ENCODE data around the gene BACH2. TPM values are rescaled to one million over a fixed set of nuclear protein-coding genes. Genes with fewer than 3 reads are reported as not detected.

BACH2 gene
- total and polyA plus RNA-seq, 2 experiments from 2014 or later = 1.6 to 5.7 TPM

- TF ChIP-seq, protein P1, sequence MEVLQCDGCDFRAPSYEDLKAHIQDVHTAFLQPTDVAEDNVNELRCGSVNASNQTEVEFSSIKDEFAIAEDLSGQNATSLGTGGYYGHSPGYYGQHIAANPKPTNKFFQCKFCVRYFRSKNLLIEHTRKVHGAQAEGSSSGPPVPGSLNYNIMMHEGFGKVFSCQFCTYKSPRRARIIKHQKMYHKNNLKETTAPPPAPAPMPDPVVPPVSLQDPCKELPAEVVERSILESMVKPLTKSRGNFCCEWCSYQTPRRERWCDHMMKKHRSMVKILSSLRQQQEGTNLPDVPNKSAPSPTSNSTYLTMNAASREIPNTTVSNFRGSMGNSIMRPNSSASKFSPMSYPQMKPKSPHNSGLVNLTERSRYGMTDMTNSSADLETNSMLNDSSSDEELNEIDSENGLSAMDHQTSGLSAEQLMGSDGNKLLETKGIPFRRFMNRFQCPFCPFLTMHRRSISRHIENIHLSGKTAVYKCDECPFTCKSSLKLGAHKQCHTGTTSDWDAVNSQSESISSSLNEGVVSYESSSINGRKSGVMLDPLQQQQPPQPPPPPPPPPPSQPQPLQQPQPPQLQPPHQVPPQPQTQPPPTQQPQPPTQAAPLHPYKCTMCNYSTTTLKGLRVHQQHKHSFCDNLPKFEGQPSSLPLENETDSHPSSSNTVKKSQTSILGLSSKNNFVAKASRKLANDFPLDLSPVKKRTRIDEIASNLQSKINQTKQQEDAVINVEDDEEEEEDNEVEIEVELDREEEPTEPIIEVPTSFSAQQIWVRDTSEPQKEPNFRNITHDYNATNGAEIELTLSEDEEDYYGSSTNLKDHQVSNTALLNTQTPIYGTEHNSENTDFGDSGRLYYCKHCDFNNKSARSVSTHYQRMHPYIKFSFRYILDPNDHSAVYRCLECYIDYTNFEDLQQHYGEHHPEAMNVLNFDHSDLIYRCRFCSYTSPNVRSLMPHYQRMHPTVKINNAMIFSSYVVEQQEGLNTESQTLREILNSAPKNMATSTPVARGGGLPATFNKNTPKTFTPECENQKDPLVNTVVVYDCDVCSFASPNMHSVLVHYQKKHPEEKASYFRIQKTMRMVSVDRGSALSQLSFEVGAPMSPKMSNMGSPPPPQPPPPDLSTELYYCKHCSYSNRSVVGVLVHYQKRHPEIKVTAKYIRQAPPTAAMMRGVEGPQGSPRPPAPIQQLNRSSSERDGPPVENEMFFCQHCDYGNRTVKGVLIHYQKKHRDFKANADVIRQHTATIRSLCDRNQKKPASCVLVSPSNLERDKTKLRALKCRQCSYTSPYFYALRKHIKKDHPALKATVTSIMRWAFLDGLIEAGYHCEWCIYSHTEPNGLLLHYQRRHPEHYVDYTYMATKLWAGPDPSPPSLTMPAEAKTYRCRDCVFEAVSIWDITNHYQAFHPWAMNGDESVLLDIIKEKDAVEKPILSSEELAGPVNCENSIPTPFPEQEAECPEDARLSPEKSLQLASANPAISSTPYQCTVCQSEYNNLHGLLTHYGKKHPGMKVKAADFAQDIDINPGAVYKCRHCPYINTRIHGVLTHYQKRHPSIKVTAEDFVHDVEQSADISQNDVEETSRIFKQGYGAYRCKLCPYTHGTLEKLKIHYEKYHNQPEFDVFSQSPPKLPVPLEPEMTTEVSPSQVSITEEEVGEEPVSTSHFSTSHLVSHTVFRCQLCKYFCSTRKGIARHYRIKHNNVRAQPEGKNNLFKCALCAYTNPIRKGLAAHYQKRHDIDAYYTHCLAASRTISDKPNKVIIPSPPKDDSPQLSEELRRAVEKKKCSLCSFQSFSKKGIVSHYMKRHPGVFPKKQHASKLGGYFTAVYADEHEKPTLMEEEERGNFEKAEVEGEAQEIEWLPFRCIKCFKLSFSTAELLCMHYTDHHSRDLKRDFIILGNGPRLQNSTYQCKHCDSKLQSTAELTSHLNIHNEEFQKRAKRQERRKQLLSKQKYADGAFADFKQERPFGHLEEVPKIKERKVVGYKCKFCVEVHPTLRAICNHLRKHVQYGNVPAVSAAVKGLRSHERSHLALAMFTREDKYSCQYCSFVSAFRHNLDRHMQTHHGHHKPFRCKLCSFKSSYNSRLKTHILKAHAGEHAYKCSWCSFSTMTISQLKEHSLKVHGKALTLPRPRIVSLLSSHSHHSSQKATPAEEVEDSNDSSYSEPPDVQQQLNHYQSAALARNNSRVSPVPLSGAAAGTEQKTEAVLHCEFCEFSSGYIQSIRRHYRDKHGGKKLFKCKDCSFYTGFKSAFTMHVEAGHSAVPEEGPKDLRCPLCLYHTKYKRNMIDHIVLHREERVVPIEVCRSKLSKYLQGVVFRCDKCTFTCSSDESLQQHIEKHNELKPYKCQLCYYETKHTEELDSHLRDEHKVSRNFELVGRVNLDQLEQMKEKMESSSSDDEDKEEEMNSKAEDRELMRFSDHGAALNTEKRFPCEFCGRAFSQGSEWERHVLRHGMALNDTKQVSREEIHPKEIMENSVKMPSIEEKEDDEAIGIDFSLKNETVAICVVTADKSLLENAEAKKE (CRISPR knock-in tag; IDR thresholded peaks at IDR 0.05) = no peak
- TF ChIP-seq ZNF114 (CRISPR knock-in tag; IDR thresholded peaks at IDR 0.05) = no peak
- TF ChIP-seq NANOG (IDR thresholded peaks at IDR 0.05; ENCODE audit: borderline replicate concordance) = no peak
These were observed 150.6 kb downstream of the BACH2 start (continued) for GRCh38 chr6:90146024-90146423.

- H3K27ac Mint-ChIP-seq = no peak overlapping the region
- Histone ChIP-seq H3F3A (replicated peaks; ENCODE audit: low read depth) (no peaks in the 10 kb centered on the region), H3K9me2 (ENCODE audit: insufficient read depth) (no peaks in the 10 kb centered on the region), H3K79me2 (replicated peaks; ENCODE audit: insufficient read depth) (no peaks in the 10 kb centered on the region), H3K4me2 (no peak overlapping the region), H3K4me1 (ENCODE audit: insufficient read depth) (no peaks in the 10 kb centered on the region), H3K36me3 (ENCODE audit: insufficient read depth) (no peaks in the 10 kb centered on the region), H3K27me3 (ENCODE audit: insufficient read depth) (no peaks in the 10 kb centered on the region), H4K20me1 (replicated peaks; ENCODE audit: insufficient read depth) (no peaks in the 10 kb centered on the region), H3K27ac (ENCODE audit: low read depth) (no peak overlapping the region), H2AFZ (no peak overlapping the region), H3K4me3 (no peak overlapping the region)
- H3K4me3 Mint-ChIP-seq = no peak overlapping the region
- no peaks in the 10 kb centered on the region for H3K4me1 Mint-ChIP-seq
- no peak for DNase-seq (ENCODE audit: low spot score)
- H3K9me3 Mint-ChIP-seq = no peaks in the 10 kb centered on the region
- H3K36me3 Mint-ChIP-seq (ENCODE audit: low read depth) = no peaks in the 10 kb centered on the region
- H3K27me3 Mint-ChIP-seq (ENCODE audit: insufficient read depth, low read depth, poor library complexity) = no peaks in the 10 kb centered on the region
- ATAC-seq = no peak
- TF ChIP-seq ETS1 (IDR thresholded peaks at IDR 0.05) = no peak
- TF ChIP-seq, protein P1 (CRISPR knock-in tag; IDR thresholded peaks at IDR 0.05) = no peak
- no peak for TF ChIP-seq CTCF (conservative IDR thresholded peaks at IDR 0.05; ENCODE audit: low read depth in 2 of 2)
- TF ChIP-seq ZNF114 (CRISPR knock-in tag; IDR thresholded peaks at IDR 0.05) = no peak
These were observed 151.6 kb downstream of the BACH2 start for GRCh38 chr6:90144928-90145555.

All from GM23338 (cell line).